ENCODE measurements around the gene CPA3.

DNA sequence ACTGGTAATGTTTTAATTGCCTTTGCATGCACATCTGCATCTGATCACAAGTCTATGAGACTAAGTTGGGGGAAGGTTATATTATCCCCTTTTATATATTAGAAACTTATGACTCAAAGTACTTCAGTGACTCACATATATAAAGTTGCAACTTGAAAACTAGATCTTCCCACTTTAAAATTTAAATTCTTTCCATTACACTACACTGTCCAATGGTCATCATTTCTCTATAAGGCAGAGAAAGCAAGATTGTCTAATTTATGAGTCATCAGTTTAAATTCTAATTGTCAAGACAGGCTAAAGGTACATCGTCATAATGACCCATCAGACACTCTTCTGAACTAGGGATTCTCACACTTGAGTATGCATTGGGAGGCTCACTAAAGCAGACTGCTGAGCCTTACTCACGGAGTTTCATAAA lies 37.9 kb downstream of the CPA3 start:
- TF ChIP-seq TCF7 (CRISPR knock-in tag; IDR thresholded peaks at IDR 0.05; ENCODE audit: low read depth) (no peak), ATF6 (CRISPR knock-in tag; IDR thresholded peaks at IDR 0.05) (no peak), ETV6 (CRISPR knock-in tag; IDR thresholded peaks at IDR 0.05) (no peak), JUN (CRISPR knock-in tag; IDR thresholded peaks at IDR 0.05) (no peak), NFATC4 (CRISPR knock-in tag; IDR thresholded peaks at IDR 0.05) (no peak), CTCF (IDR thresholded peaks at IDR 0.05) (no peak), ZNF512 (CRISPR knock-in tag; IDR thresholded peaks at IDR 0.05; ENCODE audit: borderline replicate concordance) (no peak), ATF3 (CRISPR knock-in tag; conservative IDR thresholded peaks at IDR 0.05) (no peak), FOXJ3 (CRISPR knock-in tag; IDR thresholded peaks at IDR 0.05; ENCODE audit: borderline replicate concordance) (no peak), SOX15 (CRISPR knock-in tag; IDR thresholded peaks at IDR 0.05) (no peak), ZNF317 (CRISPR knock-in tag; IDR thresholded peaks at IDR 0.05; ENCODE audit: borderline replicate concordance, low read depth) (no peak), ESRRA (CRISPR knock-in tag; IDR thresholded peaks at IDR 0.05; ENCODE audit: borderline replicate concordance) (no peak)
- TF ChIP-seq, protein P1, sequence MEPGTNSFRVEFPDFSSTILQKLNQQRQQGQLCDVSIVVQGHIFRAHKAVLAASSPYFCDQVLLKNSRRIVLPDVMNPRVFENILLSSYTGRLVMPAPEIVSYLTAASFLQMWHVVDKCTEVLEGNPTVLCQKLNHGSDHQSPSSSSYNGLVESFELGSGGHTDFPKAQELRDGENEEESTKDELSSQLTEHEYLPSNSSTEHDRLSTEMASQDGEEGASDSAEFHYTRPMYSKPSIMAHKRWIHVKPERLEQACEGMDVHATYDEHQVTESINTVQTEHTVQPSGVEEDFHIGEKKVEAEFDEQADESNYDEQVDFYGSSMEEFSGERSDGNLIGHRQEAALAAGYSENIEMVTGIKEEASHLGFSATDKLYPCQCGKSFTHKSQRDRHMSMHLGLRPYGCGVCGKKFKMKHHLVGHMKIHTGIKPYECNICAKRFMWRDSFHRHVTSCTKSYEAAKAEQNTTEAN (CRISPR knock-in tag; IDR thresholded peaks at IDR 0.05), result no peak
